Mesothelial cell of epicardium (in vitro differentiated cells): ENCODE measurements around the gene HAUS7. TPM values are rescaled to one million over a fixed set of nuclear protein-coding genes. Genes with fewer than 3 reads are reported as not detected.

Source experiments
- DNase-seq, 2 experiments: peaks; one replicate each; pipeline ENCODE4 v3.0.0; 2021; ENCODE audit warnings: low spot score in 2 of 2; ENCODE audit not compliant: unreplicated experiment in 2 of 2
- H3K27ac Mint-ChIP-seq: 2 replicates; pipeline ENCODE4 v1.8.0; 2021; ENCODE audit warnings: mixed read lengths
- H3K27me3 Mint-ChIP-seq: 2 replicates; pipeline ENCODE4 v1.8.0; 2021; ENCODE audit warnings: low read depth, mixed read lengths
- H3K36me3 Mint-ChIP-seq: 2 replicates; pipeline ENCODE4 v1.8.0; 2021; ENCODE audit warnings: mixed read lengths
- H3K4me1 Mint-ChIP-seq: 2 replicates; pipeline ENCODE4 v1.8.0; 2021; ENCODE audit warnings: mixed read lengths
- H3K4me3 Mint-ChIP-seq: 2 replicates; pipeline ENCODE4 v1.8.0; 2021; ENCODE audit warnings: mild to moderate bottlenecking, moderate library complexity, mixed read lengths
- H3K9me3 Mint-ChIP-seq: 2 replicates; pipeline ENCODE4 v1.8.0; 2021; ENCODE audit warnings: mixed read lengths
- total RNA-seq: library from RNA; stranded (reverse); gene quantifications from 3 replicates; pipeline ENCODE4 v1.2.1, GENCODE V29; 2021
- TF ChIP-seq, protein P1 (sequence below): fragments of 200-600 bp; sonication (generic); IDR thresholded peaks from one replicate; pipeline ENCODE4 v1.5.0; 2021; ENCODE audit warnings: antibody characterized with exemption; ENCODE audit not compliant: unreplicated experiment

The HAUS7 gene
- total RNA-seq: 22.9 to 25.1 TPM (median 24.7 TPM) in 3 replicates

GRCh38 chrX:153470411-153471363 is at the start of gene HAUS7:
HAUS7 (minus strand) TSS chrX:153470576; CDS start chrX:153470557, 19 bp downstream.
- TF ChIP-seq, protein P1, sequence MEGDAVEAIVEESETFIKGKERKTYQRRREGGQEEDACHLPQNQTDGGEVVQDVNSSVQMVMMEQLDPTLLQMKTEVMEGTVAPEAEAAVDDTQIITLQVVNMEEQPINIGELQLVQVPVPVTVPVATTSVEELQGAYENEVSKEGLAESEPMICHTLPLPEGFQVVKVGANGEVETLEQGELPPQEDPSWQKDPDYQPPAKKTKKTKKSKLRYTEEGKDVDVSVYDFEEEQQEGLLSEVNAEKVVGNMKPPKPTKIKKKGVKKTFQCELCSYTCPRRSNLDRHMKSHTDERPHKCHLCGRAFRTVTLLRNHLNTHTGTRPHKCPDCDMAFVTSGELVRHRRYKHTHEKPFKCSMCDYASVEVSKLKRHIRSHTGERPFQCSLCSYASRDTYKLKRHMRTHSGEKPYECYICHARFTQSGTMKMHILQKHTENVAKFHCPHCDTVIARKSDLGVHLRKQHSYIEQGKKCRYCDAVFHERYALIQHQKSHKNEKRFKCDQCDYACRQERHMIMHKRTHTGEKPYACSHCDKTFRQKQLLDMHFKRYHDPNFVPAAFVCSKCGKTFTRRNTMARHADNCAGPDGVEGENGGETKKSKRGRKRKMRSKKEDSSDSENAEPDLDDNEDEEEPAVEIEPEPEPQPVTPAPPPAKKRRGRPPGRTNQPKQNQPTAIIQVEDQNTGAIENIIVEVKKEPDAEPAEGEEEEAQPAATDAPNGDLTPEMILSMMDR: peak; percentile 60

GRCh38 chrX:153519569-153520286 is 49.4 kb upstream of the HAUS7 start:
- peaks cover 3% of the 10 kb centered on the region for H3K4me1 Mint-ChIP-seq
- H3K36me3 Mint-ChIP-seq: peaks cover 2% of the 10 kb centered on the region
- peaks cover 66% of the 10 kb centered on the region for H3K27me3 Mint-ChIP-seq
- no peak overlapping the region for H3K27ac Mint-ChIP-seq
- no peaks in the 10 kb centered on the region for H3K9me3 Mint-ChIP-seq
- no peak overlapping the region for H3K4me3 Mint-ChIP-seq
- TF ChIP-seq, protein P1: no peak
- DNase-seq: no peak

More at GRCh38 chrX:153470411-153471363, at the start of gene HAUS7:
- H3K9me3 Mint-ChIP-seq: peaks cover 5% of the 10 kb centered on the region
- no peaks in the 10 kb centered on the region for H3K36me3 Mint-ChIP-seq
- peak within 1 kb of the TSS; percentile 64 for H3K27ac Mint-ChIP-seq
- H3K4me1 Mint-ChIP-seq: peaks cover 9% of the 10 kb centered on the region
- H3K27me3 Mint-ChIP-seq: no peaks in the 10 kb centered on the region
- peak within 1 kb of the TSS; percentile 75 for H3K4me3 Mint-ChIP-seq
- DNase-seq: peak; percentile 75 to 86

GRCh38 chrX:153517946-153518834 is 47.8 kb upstream of the HAUS7 start:
- no peaks in the 10 kb centered on the region for H3K9me3 Mint-ChIP-seq
- H3K36me3 Mint-ChIP-seq: peaks cover 2% of the 10 kb centered on the region
- peak overlapping the region; percentile 61 for H3K4me3 Mint-ChIP-seq
- peaks cover 3% of the 10 kb centered on the region for H3K4me1 Mint-ChIP-seq
- peaks cover 69% of the 10 kb centered on the region for H3K27me3 Mint-ChIP-seq
- no peak overlapping the region for H3K27ac Mint-ChIP-seq
- TF ChIP-seq, protein P1: no peak
- DNase-seq: no peak

- no peak for DNase-seq
- Mint-ChIP-seq H3K36me3 (peaks cover 2% of the 10 kb centered on the region), H3K27me3 (peaks cover 68% of the 10 kb centered on the region), H3K4me3 (peak within 1 kb of the TSS; percentile 61), H3K27ac (no peak within 1 kb of the TSS), H3K9me3 (no peaks in the 10 kb centered on the region), H3K4me1 (peaks cover 3% of the 10 kb centered on the region)
- TF ChIP-seq, protein P1: no peak
These were observed 47.0 kb upstream of the HAUS7 start, which contains the start of gene ATP2B3 for GRCh38 chrX:153517423-153517822. ATP2B3 (plus strand) TSS chrX:153517642; CDS start chrX:153536248, 18,606 bp downstream.

- no peak for DNase-seq
- no peak overlapping the region for H3K4me3 Mint-ChIP-seq
- H3K36me3 Mint-ChIP-seq: peaks cover 2% of the 10 kb centered on the region
- H3K4me1 Mint-ChIP-seq: peaks cover 5% of the 10 kb centered on the region
- TF ChIP-seq, protein P1: no peak
- H3K27me3 Mint-ChIP-seq: peaks cover 55% of the 10 kb centered on the region
- H3K27ac Mint-ChIP-seq: no peak overlapping the region
- no peaks in the 10 kb centered on the region for H3K9me3 Mint-ChIP-seq
These were observed 45.7 kb upstream of the HAUS7 start for GRCh38 chrX:153516073-153516472.
